Fibroblast of upper back skin (primary cell): ENCODE measurements around the gene PPP2R5C.

Experiments
- DNase-seq: peaks from one replicate; pipeline ENCODE4 v3.0.0-alpha.2; 2013

The PPP2R5C gene

DNA sequence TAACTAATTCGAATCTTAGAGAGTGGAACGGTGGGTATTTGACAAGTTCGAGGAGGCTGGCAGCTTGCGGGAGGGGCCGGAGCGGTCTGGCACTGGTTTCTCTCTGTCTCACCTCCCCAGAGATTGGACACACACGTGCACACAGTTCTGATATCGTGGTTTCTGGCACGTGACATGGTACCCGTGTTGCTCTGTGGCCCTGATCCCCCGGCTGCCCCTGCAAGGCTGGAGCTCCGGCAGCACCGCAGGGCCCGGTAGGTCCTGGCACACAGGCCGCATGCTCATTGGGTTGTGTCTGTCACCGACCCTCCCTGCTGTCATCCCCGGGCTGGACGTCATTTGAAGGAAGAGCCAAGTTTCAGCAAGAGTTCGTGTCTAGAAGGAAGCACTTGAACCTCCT is 82.7 kb downstream of the PPP2R5C start:
- no peak for DNase-seq

DNA sequence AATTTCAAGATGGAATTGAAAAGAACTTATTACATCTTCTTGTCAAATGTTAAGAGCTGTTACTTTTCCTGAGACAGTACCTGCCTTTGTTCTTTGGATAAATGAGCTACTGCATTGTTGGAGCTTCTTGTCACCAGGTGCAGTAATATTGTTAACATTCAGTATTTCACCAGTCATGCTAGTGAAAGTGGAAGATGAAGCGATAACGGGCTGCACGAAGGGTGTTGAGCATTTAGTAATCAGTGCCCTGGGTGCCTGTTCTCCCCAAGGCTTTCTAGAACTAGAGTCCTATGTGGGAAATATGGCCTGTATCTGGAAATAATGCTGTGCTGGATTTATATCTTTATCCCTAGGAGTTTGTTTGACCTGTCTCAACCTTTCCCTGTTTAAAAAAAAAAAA is 83.2 kb downstream of the PPP2R5C start:
- no peak for DNase-seq

DNA sequence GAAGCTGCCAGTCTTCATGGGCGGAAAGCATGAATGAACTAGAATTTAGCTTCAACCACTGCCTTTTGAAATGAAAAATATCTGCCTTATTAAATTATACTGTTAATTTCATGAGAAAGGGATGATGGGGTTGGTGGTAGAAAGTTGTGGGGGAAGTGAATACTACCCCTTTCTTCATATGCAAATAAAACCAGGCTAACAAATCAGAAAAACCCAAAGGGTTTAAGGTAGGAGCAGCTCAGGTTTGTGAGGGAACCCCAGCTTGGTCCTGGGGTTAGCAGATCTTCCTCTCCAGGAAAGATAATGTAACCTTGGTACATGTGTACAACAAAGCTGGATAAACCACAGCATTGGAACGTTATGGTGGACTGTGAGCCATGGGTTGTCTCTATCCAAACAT is 84.0 kb downstream of the PPP2R5C start:
- no peak for DNase-seq

DNA sequence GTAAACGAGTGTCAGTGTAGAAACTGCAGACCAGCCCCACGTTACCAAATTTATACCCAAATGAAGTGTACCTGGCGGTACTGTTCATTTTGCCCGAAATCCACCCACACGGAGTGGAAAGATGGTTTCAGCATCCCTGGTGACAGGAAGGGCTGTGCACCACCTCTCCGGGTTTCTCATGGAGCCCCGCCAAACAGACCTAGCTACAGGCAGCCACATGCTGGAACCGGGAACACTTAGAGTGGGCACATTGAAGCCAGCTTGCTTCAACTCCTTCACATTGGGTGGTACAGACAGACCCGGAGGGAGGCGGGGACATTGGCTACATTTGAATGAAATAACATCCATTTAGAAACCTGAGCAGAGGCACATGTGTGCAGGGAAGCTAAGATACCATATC is 84.4 kb downstream of the PPP2R5C start:
- DNase-seq = no peak

DNA sequence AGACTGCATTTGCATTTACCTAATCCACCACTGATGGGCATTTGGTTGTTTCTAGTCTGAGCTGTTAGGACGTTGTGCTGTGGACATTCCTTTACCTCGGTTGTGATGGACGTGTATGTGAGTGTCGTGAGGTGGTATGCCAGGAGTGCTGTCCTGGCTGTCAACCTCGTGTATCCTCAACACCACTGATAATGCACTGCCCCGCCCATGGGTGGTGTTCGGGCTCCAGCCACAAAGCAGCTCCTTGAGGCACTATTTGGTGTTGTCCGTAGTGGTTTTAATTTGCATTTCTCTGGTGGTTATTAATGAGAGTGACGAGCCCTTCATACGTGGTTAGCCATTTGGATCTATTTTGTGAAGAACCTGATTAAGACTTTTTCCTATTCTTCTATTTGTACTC is 87.6 kb downstream of the PPP2R5C start:
- DNase-seq = no peak

DNA sequence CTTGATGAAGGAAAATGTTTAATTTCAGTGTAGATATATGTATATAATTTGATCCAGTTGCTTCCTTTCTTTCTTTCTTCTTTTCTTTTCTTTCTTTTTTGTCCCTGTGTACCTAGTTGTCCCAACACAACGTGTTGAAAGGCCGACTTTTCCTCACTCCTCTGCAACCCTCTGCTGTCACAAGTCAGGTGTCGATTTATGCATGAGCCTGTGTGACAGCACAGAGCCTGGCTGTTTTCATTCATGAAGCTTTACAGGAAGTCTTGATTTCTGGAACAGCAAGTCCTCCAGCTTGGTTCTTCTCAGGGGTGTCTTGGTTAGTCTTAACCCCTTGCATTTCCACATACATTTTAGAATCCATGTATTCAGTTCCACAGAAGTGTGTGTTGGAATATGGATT is 88.1 kb downstream of the PPP2R5C start:
- no peak for DNase-seq

DNA sequence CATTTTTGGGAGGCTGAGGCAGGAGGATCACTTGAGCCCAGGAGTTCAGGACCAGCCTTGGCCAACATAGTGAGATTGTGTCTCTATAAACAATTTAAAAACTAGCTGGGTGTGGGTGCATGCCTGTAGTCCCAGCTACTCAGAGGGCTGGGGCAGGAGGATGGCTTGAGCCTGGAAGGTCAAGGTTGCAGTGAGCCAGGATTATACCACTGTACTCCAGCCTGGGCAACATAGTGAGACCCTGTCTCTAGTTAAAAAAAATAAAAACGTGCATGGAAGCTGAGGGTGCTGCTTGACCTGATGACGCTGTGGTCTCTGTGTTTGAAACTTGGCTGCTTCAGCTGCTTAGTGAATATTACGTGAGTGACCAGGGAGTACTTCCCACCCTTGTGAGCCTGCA is 89.7 kb downstream of the PPP2R5C start:
- no peak for DNase-seq

DNA sequence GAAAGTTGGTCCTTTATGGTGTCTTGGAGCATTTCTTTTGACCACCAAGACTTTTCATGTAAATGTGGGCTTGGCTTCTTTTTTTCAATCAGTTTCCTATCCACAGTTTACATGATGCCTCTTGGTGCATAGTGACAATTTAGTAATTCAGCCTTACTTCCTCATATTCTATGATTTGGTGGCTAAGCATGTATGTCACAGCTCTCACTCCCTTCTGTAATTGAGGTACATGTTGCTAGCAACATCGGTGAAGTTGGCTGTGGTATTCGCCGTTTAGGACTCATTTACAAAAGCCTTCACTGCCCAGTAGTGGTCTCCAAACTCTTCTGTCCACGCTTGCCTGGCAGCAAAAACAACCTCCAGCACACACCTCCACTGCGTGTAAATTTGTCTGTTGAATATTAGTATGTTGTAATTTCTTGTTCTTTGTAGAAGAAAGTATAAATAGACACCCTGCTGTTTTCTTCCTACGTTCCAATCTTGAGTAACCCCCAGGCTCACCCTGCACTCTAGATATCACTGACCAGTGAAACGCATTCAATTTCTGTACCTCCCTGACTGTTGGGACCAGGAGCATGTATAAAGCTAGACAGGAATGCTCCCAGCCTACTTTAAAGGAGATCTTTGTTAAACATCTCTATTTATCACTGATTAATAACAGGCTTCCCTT is 90.4 kb downstream of the PPP2R5C start:
- no peak for DNase-seq

DNA sequence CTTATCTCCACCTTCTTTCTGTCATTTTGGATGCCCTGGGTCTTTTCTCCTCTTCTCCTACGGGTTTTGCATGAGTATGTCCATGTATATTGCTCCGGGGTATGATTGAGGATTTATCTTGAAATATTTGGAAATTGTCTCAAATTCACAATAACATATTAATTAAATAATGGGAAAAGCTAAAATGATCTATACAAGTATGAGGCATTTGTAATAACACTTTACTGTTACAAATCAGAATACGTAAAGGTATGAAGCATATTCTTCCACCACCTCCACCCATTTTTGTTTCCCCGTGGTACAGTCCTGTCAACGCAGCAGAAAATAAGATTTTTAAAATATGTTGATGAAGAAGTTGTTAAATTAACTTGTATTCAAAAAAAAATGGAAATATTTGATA is 91.3 kb downstream of the PPP2R5C start:
- no peak for DNase-seq

DNA sequence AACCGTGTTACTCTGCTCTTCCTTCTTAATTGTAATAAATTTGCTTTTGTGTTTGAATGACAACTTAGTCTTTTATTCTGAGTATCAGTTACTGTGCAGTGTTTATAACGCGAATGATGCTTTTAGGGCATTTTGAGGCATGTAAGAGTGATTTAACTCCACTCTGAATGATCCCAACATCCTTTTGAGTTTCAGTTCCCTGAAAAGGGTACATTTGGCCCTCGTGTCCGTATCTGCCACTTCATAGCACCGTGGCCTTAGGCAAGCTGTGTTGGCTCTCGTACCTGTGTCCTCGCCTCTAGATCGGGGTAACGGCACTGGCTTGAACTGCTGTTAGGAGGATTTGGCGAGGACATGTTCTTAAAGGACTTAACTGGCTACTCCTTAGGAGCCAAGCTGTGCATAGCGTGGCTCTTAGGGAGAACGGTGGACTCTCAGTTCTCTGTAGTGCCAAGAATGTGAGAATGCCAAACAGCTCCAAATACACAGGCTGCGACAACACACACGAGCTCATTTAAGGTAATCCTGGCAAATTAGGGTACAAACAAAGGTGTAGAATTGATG is 92.0 kb downstream of the PPP2R5C start:
- no peak for DNase-seq

DNA sequence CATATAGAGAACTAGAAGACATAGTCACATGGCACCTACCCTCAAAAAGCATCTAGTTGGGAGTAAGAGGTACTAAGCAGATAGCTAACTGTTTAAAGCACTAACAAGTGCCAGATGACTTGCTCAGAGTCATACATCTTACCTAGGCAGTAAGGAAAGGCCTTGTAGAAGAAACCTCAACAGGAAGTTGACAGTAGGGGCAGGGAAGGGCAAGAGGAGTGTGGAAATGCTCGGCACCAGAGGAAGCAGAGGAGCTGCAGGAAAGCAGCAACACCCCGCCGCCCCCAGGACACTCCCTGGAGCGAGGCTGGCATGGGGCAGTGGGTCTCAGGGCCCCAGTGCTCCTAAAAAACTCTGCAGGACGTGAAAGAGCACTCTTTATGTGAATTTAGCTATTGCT is 92.9 kb downstream of the PPP2R5C start:
- DNase-seq = no peak

DNA sequence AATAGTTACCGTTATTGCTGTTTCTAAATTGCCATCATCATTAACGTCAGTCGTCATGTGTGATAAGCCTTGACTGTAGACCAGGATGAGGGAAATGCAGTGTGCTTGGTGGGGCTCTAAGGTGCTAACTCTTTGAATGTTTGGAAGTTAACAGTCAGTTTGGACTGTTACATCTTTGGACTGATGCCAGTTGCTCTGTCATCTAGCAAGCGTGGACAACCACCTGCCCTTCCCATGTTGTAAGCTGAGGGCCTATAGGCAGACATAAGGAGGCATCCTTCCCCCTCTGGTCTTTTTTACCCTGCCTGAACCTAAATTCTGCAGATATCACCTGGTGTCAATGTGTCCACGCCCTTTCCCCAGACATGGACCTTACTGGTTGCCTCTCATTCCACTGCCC is 94.4 kb downstream of the PPP2R5C start:
- no peak for DNase-seq

DNA sequence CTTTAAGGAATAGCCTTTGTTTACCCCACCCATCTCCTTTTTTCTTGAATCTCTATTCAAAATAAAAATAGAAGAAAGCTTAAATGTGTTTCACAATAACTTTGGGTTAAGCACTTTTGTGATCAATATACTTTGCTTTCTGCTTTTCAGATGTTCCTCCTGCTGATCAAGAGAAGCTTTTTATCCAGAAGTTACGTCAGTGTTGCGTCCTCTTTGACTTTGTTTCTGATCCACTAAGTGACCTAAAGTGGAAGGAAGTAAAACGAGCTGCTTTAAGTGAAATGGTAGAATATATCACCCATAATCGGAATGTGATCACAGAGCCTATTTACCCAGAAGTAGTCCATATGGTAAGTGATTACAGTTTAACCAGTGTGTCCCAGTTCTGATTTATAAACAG is 95.0 kb downstream of the PPP2R5C start:
- DNase-seq = no peak

DNA sequence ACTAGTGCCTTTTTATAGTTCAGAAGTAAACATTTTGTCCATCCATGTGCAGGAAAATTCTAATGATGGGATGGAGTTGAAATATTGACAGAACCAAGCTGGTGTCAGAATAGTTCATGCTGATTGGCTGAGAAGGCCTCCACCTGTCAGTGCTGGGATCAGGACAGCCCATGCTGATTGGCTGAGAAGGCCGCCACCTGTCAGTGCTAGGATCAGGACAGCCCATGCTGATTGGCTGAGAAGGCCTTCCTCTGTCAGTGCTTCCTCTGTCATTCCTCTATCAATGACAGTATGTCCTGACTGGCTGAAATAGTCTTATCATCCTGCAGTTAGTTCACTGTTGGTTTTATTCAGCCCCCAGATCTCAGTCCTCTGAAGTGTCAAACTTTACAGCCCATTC is 95.7 kb downstream of the PPP2R5C start:
- DNase-seq = no peak

DNA sequence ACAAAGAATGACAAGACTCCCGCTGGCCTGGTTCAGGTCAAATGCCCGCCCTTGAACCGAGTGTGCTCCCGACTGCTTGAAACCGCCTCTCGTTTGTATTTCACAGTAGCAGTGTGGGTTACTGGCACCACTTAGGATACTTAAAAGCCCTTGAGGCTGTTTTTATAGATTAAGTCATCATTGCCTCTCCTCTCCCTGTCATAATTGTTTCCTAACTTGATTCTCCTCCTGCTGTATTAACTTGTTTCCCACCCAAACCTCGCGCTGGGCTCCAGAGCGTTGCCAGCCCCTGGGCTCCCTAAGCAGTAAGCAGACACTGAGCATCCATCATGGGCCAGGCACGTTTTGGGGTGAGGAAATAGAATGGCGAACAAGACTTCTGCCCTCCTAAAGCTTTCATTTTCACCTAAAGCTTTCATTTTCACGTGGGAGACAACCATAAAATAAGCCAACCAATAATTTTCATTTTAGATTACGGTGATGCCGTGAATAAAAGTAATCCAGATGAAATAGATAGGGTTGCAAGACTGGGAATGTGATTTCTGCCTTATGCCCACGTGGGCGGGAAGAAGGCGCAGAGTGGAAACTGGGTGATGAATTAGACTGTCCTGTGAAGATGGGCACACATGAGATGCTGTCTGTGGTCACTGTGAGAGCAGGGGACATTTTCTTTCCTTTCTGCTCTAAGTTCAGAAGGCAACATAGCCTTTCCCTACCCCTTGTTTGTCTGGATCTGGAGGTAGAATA is 97.5 kb downstream of the PPP2R5C start:
- no peak for DNase-seq

DNA sequence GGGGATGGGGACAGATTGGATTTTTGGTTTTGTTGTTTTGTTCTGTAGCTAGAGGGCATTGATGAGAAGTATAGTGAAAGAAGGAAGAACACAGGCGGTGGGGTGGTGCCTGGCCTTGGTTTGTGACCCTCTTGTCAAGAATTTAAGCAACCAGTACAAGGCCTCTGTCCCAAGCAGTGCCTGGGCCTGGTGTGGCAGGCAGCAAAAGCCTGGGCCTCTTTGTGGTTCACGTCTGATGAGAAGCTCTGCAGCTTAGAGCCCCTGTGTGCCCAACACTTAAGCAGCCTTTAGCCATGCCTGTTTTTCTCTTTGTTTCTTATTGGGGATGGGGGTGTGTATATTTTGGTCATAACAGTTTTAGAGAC is 98.0 kb downstream of the PPP2R5C start:
- no peak for DNase-seq

DNA sequence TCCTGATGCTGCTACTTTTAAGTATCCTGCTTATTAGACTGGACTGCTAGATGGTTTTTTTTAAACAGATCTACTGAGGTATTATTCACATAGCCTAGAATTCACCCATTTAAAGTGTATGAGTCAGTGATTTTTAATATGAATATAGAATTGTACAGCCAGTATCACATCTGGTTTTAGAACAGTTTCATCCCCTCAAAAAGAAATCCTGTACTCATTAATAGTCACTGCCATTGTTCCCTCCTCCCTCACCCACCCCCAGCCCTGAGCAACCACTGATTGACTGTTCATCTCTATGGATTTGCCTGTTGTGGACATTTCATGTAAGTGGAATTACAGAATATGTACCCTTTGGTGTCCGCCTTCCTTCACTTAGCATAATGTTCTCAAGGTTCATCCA is 98.4 kb downstream of the PPP2R5C start:
- DNase-seq = no peak

DNA sequence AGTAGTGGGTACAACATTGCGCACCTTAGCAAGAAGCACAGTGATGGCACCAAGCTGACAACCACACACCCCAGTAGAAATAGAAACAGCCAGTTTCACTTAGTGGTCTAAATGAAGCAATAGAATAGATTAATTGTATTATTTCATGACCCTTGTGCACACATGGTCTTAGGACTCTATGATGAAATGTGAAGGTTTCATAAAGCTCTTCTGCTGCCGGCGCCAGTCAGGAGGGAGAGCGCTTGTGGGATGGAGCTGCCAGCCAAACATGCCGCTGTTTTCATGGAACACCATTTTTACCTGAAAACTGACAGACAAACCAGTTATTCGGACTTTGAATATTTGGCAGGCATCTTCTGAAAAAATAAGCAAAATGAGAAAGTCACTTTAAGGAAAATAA is 100.0 kb downstream of the PPP2R5C start:
- no peak for DNase-seq

DNA sequence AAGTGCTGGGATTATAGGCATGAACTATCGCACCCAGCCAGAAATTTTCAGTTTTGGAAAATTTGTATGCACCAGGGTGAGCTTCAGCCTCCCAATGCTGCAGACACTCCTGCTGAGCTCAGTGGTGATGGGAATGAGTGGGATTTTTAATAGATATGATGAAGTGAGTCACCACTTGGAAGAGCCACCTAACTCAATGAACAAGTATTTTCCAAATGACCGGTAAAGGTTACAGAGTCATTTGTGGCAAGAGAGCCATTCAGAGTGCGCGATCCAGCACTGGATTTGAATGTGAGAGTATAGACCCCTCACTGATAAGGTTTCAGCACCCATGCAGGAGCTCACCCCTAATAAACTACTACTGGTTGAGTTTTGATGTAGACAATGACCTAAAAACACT is 100.7 kb downstream of the PPP2R5C start:
- DNase-seq = peak; percentile 29

DNA sequence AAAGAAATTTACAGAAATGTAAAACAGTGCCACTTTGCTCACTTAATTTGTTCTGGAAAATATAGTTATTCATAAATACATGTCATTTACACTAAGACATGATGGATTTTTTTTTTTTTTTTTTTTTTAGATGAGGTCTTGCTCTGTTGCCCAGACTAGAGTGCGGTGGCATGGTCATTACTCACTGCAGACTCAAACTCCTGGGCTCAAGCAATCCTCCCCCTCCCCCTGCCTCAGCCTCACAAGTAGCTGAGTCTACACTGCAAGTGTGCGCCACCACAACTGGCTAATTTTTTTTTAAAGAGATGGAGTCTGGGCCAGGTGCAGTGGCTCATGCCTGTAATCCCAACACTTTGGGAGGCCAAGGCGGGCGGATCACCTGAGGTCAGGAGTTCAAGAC is 101.2 kb downstream of the PPP2R5C start:
- DNase-seq = no peak

DNA sequence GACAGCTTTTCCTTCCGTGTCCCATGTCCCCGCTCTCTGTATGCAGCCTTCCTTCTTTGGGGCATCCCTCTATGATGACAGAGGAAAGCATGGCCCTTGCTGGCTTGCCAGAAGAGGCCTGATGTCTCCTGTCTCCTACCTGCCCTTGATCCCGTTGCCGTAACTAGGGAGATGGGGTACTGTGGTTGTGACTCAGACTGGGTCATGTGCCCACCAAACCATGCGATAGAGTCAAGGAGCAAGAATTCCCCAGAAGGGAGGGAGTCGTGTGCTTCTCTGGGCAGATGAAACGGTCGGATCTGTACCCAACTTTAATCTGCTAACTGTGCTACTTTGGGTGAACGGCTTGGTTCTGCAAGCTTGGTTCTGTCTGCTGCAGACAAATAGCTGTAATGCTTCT is 103.8 kb downstream of the PPP2R5C start:
- no peak for DNase-seq

DNA sequence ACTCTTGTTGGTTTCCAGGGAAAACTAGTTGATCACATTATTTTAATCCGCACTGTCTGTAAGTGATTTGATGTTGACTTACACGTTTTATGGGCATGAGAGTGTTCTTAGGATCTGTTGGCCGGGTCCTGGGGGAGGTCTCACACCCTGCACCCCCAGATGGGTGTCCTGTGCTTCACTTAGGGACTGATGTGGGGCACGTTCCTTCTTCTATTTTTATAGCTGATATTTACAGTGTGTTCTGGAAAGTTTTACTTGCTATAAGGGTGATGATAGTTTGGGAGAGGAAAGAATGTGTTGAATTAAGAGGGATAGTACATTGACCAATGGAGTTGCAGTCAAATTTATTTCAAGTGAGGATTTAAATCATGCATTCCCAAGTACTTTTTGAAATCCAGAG is 106.3 kb downstream of the PPP2R5C start:
- no peak for DNase-seq

DNA sequence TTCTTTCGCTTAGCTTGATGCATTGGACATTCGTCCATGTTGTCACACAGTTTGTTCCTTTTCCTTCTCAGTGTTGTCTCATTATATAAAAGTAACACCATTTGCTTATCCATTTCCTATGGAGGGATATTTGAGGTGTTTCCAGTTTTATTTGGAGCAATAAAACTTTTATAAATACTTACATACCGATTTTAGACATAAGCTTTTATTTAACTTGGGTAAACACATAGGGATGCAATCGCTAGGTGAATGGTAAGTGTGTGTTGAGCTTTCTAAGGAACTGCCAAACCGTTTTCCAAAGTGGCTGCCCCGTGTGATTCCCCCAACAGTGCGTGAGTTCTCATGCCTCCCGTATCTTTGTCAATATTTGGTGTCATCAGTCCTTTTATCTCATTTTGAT is 107.7 kb downstream of the PPP2R5C start:
- no peak for DNase-seq

DNA sequence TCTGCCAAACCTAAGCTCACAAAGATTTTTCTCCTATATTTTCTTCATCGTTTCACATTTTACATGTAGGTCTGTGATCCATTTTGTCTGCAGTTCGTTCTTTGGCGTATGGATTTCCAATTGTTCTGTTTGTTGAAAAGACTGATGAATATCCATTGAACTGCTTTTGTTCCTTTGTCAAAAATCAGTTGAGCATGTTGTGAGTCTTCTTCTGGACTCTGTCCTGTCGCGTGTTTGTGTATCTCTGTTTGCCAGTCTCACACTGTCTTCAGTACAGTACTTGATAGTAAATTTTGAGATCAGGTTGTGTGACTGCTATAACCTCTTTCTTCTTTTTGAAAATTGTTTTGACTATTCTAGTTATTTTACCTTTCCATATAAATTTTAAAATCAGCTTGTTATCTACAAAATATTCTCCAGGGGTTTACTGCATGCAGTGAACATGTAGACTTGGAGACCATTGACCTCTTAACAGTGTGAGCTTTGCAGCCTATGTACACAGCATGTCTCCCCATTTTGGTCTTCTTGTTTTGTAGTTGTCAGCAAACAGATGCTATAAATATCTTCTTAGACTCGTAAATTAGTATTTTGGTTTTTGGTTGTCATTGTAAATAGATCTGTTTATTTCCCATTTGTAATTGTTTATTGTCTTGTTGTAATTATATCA is 108.9 kb downstream of the PPP2R5C start:
- DNase-seq = no peak
